Daoy (cell line): ENCODE measurements around the gene MAGEB3. TPM values are rescaled to one million over a fixed set of nuclear protein-coding genes. Genes with fewer than 3 reads are reported as not detected.
"Not testable (repeated sequence)": the region's sequence is repeated elsewhere in the genome, so short reads cannot be mapped to it uniquely, and the experiment has no call there.

Experiments
- DNase-seq: peaks from one replicate; pipeline ENCODE4 v3.0.0-alpha.2; 2015; ENCODE audit warnings: low read depth
- total RNA-seq: library from RNA; depleted of rRNA; stranded (reverse); fragments of >200 nt; shearing (Covaris generic); gene quantifications from 2 replicates; pipeline ENCODE4 v1.2.3, GENCODE V29; 2014; rRNA removed

Gene MAGEB3, protein sequence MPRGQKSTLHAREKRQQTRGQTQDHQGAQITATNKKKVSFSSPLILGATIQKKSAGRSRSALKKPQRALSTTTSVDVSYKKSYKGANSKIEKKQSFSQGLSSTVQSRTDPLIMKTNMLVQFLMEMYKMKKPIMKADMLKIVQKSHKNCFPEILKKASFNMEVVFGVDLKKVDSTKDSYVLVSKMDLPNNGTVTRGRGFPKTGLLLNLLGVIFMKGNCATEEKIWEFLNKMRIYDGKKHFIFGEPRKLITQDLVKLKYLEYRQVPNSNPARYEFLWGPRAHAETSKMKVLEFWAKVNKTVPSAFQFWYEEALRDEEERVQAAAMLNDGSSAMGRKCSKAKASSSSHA
- 2.0 and 3.7 TPM in 2 replicates for total RNA-seq

GRCh38 chrX:30230395-30230794 is at the start of gene MAGEB3:
TSS of gene MAGEB3 (plus strand) at chrX:30230657. CDS start at chrX:30235925, 5,268 bp downstream.
- DNase-seq: no peak

GRCh38 chrX:30181353-30181752 is 49.1 kb upstream of the MAGEB3 start:
- no peak for DNase-seq

DNA sequence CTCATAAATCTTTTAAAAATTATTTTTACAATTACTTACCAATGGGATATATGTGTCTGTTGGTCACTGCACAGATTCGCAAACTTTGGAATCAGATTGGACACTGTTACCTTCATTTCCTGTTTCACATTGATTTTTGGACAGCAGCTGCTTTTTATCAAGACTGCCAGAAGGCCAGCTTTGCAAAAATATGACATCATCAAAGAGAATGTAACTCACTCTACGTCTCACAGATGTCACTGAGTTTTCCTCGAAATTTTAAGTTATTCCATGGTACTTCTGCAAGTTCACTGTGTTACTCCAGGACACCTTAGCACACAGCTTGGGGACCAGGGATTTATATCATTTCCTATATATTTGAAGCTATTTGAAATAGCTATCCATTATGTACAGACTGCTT is 46.9 kb upstream of the MAGEB3 start:
- DNase-seq: no peak

- no peak for DNase-seq
Observed at GRCh38 chrX:30190426-30190825, 40.0 kb upstream of the MAGEB3 start.

DNA sequence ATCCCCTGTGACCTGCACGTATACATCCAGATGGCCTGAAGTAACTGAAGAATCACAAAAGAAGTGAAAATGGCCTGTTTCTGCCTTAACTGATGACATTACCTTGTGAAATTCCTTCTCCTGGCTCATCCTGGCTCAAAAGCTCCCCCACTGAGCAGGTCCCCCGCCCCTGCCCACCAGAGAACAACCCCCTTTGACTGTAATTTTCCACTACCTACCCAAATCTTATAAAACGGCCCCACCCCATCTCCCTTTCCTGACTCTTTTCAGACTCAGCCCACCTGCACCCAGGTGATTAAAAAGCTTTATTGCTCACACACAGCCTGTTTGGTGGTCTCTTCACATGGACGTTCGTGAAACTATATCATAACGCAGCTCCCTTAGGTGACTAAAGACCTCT is 36.5 kb upstream of the MAGEB3 start:
- not testable (repeated sequence) for DNase-seq

GRCh38 chrX:30196322-30196721 is 34.1 kb upstream of the MAGEB3 start:
- DNase-seq: no peak

DNA sequence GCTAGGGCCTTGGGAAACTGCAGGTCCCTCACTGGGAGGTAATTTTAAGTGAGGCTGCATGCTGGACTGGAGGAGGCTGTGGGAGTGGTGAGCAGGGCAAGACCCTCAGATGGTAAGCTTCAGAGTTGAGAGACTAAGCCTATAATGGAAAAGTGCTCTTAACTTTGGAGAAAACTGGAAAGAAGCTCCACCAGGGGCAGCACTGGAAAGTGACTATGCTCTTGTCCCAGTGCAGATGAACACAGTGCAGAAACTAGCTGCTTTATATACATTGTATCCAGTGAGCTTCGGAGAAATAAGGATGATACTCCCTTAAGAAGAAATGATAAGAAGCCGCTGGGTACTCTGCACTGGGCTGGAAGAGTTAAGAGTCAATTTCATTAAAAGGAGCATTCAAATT is 18.3 kb upstream of the MAGEB3 start:
- DNase-seq: no peak

DNA sequence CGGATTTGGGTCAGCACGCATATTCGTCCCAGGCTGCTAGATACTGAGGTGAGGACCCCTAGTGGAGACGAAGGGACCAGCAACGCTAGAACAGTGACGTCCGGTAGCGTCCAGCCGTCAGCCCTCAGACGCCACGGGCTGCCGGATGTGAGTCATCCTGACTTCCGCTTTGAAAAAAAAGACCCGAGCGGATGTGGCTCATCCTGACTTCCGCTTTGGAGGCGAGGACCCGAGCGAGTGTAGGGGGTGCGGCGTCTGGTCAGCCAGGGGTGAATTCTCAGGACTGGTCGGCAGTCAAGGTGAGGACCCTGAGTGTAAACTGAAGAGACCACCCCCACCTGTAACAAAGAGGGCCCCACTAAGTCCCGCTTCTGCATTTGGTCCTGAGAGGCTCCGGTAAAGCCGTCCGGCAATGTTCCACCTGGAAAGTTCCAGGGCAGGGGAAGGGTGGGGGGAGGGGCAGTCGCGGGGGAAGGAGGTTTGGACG is 15.1 kb upstream of the MAGEB3 start, which contains the start of gene MAGEB2:
TSS of gene MAGEB2 (plus strand) at position 207 of the 487 bp plus-strand sequence. CDS start 3,018 bp downstream, outside the sequence.
- peak; percentile 70 for DNase-seq

- no peak for DNase-seq
Observed at GRCh38 chrX:30217465-30217864, 13.0 kb upstream of the MAGEB3 start.

GRCh38 chrX:30219372-30219771 is 11.1 kb upstream of the MAGEB3 start:
- DNase-seq: no peak

GRCh38 chrX:30220661-30221060 is 9.8 kb upstream of the MAGEB3 start:
- DNase-seq: no peak

GRCh38 chrX:30224536-30224935 is 5.9 kb upstream of the MAGEB3 start:
- DNase-seq: no peak

DNA sequence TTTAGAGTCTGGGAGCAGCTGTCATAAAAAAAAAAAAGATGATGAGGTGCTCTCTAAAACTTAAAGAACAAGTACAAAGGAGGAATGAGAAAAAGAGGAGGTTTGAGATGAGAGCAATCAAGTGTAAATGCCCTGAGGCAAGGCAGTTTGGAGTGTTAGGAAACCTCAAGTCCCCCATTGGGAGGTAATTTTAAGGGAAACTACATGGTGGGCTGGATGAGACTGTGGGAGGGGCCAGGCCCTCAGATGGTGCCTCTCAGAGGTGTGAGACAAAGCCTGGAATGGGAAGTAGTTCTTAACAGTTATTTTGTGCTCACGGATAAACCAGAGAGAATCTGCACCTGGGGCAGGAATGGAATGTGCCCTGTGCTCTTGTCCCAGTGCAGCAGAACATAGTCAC is 1.9 kb upstream of the MAGEB3 start:
- DNase-seq: no peak

DNA sequence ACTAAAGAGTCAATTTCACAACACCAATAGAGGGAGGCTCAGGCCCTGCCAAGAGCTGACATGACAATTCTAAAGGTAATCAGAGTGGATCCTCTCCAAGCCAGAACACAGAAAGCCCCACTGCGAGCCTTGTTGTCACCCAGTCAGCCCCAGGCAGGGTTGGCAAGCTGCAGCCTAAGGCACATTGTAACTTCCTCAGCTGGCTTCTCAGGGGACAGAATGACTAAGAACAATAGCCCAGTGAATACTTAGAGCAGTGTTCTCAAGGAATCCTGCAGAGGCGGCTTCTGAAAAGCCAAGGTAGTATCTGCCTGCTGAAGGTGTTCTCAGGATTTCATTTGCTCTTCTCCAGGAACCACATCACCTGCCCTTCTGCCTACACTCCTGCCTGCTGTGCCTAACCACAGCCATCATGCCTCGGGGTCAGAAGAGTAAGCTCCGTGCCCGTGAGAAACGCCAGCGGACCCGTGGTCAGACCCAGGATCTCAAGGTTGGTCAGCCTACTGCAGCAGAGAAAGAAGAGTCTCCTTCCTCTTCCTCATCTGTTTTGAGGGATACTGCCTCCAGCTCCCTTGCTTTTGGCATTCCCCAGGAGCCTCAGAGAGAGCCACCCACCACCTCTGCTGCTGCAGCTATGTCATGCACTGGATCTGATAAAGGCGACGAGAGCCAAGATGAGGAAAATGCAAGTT is 11.4 kb downstream of the MAGEB3 start, which contains the start of gene MAGEB4:
TSS of gene MAGEB4 (plus strand) at position 277 of the 692 bp plus-strand sequence. CDS start at position 413, 136 bp downstream.
- DNase-seq: no peak

DNA sequence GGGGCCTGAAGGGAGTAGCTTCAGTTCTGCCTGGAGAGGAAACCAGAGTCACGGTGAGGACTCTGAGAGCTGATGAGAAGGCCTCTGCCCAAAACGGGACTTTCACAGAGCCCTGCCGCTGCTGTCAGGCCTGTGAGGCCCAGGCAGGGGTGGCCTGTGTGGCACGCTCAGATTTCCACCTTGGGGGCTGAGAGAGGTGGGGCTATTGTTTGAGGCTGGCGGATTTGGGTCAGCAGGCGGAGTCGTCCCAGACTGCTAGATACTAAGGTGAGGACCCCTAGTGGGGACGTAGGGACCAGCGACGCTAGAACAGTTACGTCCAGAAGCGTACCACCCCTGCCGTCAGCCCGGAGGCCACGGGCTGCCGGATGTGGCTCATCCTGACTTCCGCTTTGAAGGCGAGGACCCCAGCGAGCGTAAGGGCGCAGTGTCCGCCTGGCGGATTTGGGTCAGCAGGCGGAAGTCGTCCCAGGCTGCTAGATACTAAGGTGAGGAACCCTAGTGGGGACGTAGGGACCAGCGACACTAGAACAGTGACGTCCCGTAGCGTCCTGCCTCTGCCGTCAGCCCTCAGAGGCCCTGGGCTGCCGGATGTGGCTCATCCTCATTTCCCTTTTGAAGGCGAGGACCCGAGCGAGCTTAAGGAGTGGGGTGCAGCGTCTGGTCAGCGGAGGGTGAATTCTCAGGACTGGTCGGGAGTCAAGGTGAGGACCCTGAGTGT is 16.5 kb downstream of the MAGEB3 start, which contains the start of gene MAGEB1:
TSS of gene MAGEB1 (plus strand) at position 378 of the 721 bp plus-strand sequence. CDS start 3,348 bp downstream, outside the sequence.
- peak; percentile 86 for DNase-seq

GRCh38 chrX:30248854-30249253 is 18.4 kb downstream of the MAGEB3 start:
- DNase-seq: no peak

DNA sequence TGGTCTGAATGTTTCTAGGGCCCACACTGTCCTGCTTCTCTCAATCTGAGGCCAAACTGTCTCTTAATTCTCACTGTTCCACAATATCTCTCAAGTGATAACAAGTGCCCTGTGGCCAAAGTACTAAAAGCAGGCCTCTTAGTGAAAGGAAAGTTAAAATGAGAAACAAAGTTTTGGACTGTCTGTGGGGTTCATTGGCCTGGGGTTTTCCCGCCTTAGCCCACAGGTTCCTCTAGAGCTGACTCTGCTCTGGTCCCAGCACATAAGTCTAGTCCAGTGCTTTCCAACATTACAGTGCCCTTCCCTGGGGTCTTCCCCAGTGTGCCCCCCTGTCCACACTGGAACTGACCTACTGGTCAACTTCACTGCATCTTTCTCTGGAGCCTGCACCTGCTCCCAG is 22.8 kb downstream of the MAGEB3 start:
- DNase-seq: no peak

- DNase-seq: no peak
Observed at GRCh38 chrX:30259927-30260326, 29.5 kb downstream of the MAGEB3 start.

- no peak for DNase-seq
Observed at GRCh38 chrX:30261012-30261411, 30.6 kb downstream of the MAGEB3 start.

GRCh38 chrX:30262763-30263162 is 32.3 kb downstream of the MAGEB3 start:
- no peak for DNase-seq

DNA sequence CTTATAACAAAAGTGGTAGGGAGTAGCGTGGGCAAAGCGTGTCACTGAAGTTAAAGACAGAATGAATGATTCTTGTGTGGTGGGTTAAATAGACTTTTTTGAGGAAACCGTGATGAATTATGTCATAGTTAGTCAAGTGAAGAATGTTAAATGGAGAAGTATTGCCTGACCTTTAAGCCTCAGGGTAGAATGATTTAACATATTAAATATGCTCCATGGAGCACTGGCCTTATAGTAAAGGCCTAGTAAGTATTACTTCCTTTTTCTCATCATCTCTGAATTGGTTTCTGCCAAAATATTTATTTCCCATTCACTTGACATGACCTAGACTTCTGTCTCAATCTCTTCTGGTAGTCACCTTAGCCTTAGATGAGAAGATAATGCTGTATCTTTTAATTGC is 40.2 kb downstream of the MAGEB3 start:
- DNase-seq: no peak

DNA sequence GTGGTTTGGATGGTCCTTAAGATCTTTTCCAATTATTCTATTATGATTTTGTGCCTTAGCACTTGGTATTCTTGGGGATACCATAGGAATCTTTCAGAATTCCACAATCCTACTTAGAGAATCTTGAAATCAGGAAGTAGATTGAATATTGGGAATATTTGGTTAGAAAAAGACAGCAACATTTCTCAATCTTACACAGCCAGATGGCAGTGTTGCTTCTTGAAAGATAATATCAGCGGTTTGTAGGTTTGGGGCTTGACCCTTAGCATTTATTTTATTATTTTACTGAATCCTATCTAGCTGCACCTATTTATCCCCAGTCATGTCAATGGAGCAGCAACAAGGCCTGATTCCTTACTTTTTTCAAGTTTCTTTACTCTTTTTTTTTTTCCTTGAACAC is 45.0 kb downstream of the MAGEB3 start:
- peak; percentile 2 for DNase-seq
